ENCODE results near the gene OXCT1.

DNA sequence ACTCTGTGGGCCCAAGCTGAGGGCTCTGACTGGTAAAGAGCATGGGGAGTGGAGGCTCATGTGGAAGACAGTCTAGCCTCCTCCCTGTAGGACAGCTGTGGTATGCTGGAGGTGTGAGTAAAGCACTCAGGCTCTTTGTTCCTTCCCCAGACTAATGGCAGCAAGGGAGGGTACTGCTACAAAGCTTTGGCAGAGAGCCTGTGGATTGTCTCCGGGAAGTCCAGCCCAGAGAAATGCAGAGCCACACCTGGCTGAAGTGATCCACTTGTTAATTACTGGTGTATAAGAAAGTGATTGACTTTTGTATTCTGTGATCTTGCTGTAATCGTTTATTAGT is 161.7 kb downstream of the OXCT1 start:
- TF ChIP-seq, protein P1, sequence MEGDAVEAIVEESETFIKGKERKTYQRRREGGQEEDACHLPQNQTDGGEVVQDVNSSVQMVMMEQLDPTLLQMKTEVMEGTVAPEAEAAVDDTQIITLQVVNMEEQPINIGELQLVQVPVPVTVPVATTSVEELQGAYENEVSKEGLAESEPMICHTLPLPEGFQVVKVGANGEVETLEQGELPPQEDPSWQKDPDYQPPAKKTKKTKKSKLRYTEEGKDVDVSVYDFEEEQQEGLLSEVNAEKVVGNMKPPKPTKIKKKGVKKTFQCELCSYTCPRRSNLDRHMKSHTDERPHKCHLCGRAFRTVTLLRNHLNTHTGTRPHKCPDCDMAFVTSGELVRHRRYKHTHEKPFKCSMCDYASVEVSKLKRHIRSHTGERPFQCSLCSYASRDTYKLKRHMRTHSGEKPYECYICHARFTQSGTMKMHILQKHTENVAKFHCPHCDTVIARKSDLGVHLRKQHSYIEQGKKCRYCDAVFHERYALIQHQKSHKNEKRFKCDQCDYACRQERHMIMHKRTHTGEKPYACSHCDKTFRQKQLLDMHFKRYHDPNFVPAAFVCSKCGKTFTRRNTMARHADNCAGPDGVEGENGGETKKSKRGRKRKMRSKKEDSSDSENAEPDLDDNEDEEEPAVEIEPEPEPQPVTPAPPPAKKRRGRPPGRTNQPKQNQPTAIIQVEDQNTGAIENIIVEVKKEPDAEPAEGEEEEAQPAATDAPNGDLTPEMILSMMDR (IDR thresholded peaks at IDR 0.05; ENCODE audit: poor library complexity) = no peak
- TF ChIP-seq EZH2 (IDR thresholded peaks at IDR 0.05; ENCODE audit: borderline replicate concordance) = no peak
